WTC11 (cell line): ENCODE data around the gene IRF2. TPM values are rescaled to one million over a fixed set of nuclear protein-coding genes. Genes with fewer than 3 reads are reported as not detected.
"Not testable (repeated sequence)": the region's sequence is repeated elsewhere in the genome, so short reads cannot be mapped to it uniquely, and the experiment has no call there.

Experiments used
- ATAC-seq: fragments of 200-7000 bp; cut with Tn5 transposase; 2 replicates; pipeline ENCODE4 v1.10.0; 2021; ENCODE audit warnings: mild to moderate bottlenecking, moderate library complexity
- CTCF ChIA-PET: fragments of 300-600 bp; sonication (Branson Sonifier 250); formaldehyde crosslinking; loops from one replicate; lab custom pipeline; 2021; ENCODE audit warnings: antibody characterized with exemption; lab: Charles Lee
- POLR2A ChIA-PET: fragments of 350-600 bp; sonication (Branson Sonifier 250); formaldehyde crosslinking; loops from one replicate; lab custom pipeline; 2021; ENCODE audit warnings: antibody characterized with exemption; lab: Charles Lee
- DNase-seq: peaks from one replicate; pipeline ENCODE4 v3.0.0; 2021; ENCODE audit warnings: low spot score
- H3K27ac Mint-ChIP-seq: 2 replicates; pipeline ENCODE4 v1.8.0; 2021; ENCODE audit warnings: mixed read lengths
- H3K27me3 Mint-ChIP-seq: 2 replicates; pipeline ENCODE4 v1.8.0; 2021; ENCODE audit warnings: low read depth, mild to moderate bottlenecking, moderate library complexity, mixed read lengths
- H3K36me3 Mint-ChIP-seq: 2 replicates; pipeline ENCODE4 v1.8.0; 2021; ENCODE audit warnings: mixed read lengths
- H3K4me1 Mint-ChIP-seq: 2 replicates; pipeline ENCODE4 v1.8.0; 2022; ENCODE audit warnings: mixed read lengths
- H3K4me3 Mint-ChIP-seq: 2 replicates; pipeline ENCODE4 v1.8.0; 2021; ENCODE audit warnings: mild to moderate bottlenecking, moderate library complexity, mixed read lengths
- H3K9me3 Mint-ChIP-seq: 2 replicates; pipeline ENCODE4 v1.8.0; 2021; ENCODE audit warnings: mixed read lengths
- E2F4 ChIP-seq: sonication (generic); formaldehyde crosslinking; IDR thresholded peaks from 2 replicates; pipeline ENCODE4 v1.8.1; 2022; ENCODE audit warnings: low read depth, mild to moderate bottlenecking, moderate library complexity, missing genetic modification reagents, borderline replicate concordance
- E2F5 ChIP-seq: sonication (generic); formaldehyde crosslinking; IDR thresholded peaks from 2 replicates; pipeline ENCODE4 v1.8.1; 2022; ENCODE audit warnings: mild to moderate bottlenecking, moderate library complexity, missing genetic modification reagents
- ERG ChIP-seq: fragments of 250-450 bp; sonication (Bioruptor Pico); IDR thresholded peaks from 2 replicates; pipeline ENCODE4 v1.8.0; 2021; ENCODE audit warnings: mild to moderate bottlenecking
- ESRRA ChIP-seq: sonication (generic); formaldehyde crosslinking; IDR thresholded peaks from 2 replicates; pipeline ENCODE4 v1.8.1; 2022; ENCODE audit warnings: mild to moderate bottlenecking, missing genetic modification reagents, borderline replicate concordance
- FOXK1 ChIP-seq: sonication (generic); formaldehyde crosslinking; IDR thresholded peaks from 2 replicates; pipeline ENCODE4 v1.8.0; 2022; ENCODE audit warnings: mild to moderate bottlenecking, moderate library complexity, missing genetic modification reagents
- FOXP1 ChIP-seq: sonication (generic); formaldehyde crosslinking; IDR thresholded peaks from 2 replicates; pipeline ENCODE4 v1.8.0; 2022; ENCODE audit warnings: missing genetic modification reagents, mild to moderate bottlenecking, moderate library complexity, borderline replicate concordance
- IRF1 ChIP-seq: sonication (generic); formaldehyde crosslinking; IDR thresholded peaks from 2 replicates; pipeline ENCODE4 v1.8.0; 2023; ENCODE audit warnings: missing genetic modification reagents
- JAZF1 ChIP-seq: fragments of 250-450 bp; sonication (Bioruptor Pico); IDR thresholded peaks from 2 replicates; pipeline ENCODE4 v1.9.0; 2021; ENCODE audit warnings: moderate library complexity, mild to moderate bottlenecking, inconsistent platforms
- JUN ChIP-seq: sonication (generic); formaldehyde crosslinking; IDR thresholded peaks from 2 replicates; pipeline ENCODE4 v1.8.0; 2023; ENCODE audit warnings: mild to moderate bottlenecking, missing genetic modification reagents
- MXD4 ChIP-seq: fragments of 250-450 bp; sonication (Bioruptor Pico); IDR thresholded peaks from 2 replicates; pipeline ENCODE4 v1.8.0; 2021; ENCODE audit warnings: mild to moderate bottlenecking, moderate library complexity, borderline replicate concordance
- NFATC4 ChIP-seq: fragments of 250-450 bp; sonication (Bioruptor Pico); IDR thresholded peaks from 2 replicates; pipeline ENCODE4 v1.9.0; 2021; ENCODE audit warnings: mild to moderate bottlenecking
- NFE2L1 ChIP-seq: sonication (generic); formaldehyde crosslinking; IDR thresholded peaks from 2 replicates; pipeline ENCODE4 v1.8.1; 2023; ENCODE audit warnings: missing genetic modification reagents
- NR1H2 ChIP-seq: sonication (generic); formaldehyde crosslinking; IDR thresholded peaks from 2 replicates; pipeline ENCODE4 v1.9.0; 2021; ENCODE audit warnings: mild to moderate bottlenecking, moderate library complexity, missing genetic modification reagents
- NR3C1 ChIP-seq: sonication (generic); formaldehyde crosslinking; conservative IDR thresholded peaks from 2 replicates; pipeline ENCODE4 v1.8.1; 2023; ENCODE audit warnings: low read depth, mild to moderate bottlenecking, missing genetic modification reagents
- OVOL2 ChIP-seq: fragments of 250-450 bp; sonication (Bioruptor Pico); IDR thresholded peaks from 2 replicates; pipeline ENCODE4 v1.9.0; 2021; ENCODE audit warnings: mild to moderate bottlenecking, borderline replicate concordance
- RORB ChIP-seq: fragments of 250-450 bp; sonication (Bioruptor Pico); IDR thresholded peaks from 2 replicates; pipeline ENCODE4 v1.9.0; 2021; ENCODE audit warnings: mild to moderate bottlenecking
- TP53 ChIP-seq: sonication (generic); formaldehyde crosslinking; IDR thresholded peaks from 2 replicates; pipeline ENCODE4 v1.8.1; 2023; ENCODE audit warnings: mild to moderate bottlenecking, missing genetic modification reagents
- ZNF317 ChIP-seq: sonication (generic); formaldehyde crosslinking; IDR thresholded peaks from 2 replicates; pipeline ENCODE4 v1.8.1; 2023; ENCODE audit warnings: low read depth, mild to moderate bottlenecking, moderate library complexity, missing genetic modification reagents, borderline replicate concordance
- ZNF416 ChIP-seq: fragments of 250-450 bp; sonication (Bioruptor Pico); IDR thresholded peaks from 2 replicates; pipeline ENCODE4 v1.9.0; 2021; ENCODE audit warnings: mild to moderate bottlenecking, inconsistent platforms
- ZNF425 ChIP-seq: fragments of 250-450 bp; sonication (Bioruptor Pico); conservative IDR thresholded peaks from 2 replicates; pipeline ENCODE4 v1.9.0; 2021; ENCODE audit warnings: mild to moderate bottlenecking
- ZNF671 ChIP-seq: fragments of 250-450 bp; sonication (Bioruptor Pico); IDR thresholded peaks from 2 replicates; pipeline ENCODE4 v1.8.0; 2021; ENCODE audit warnings: mild to moderate bottlenecking
- total RNA-seq: library from RNA; stranded (reverse); gene quantifications from 3 replicates; pipeline ENCODE4 v1.2.3, GENCODE V29; 2021

Gene IRF2
- total RNA-seq, 1 experiment from 2014 or later, result 11.8 TPM

- TF ChIP-seq ESRRA (no peak), OVOL2 (no peak), NR1H2 (no peak)
- TF ChIP-seq, all 79 proteins: peak for 0
- Mint-ChIP-seq H3K4me1 (peaks cover 7% of the 10 kb centered on the region), H3K9me3 (peaks cover 27% of the 10 kb centered on the region), H3K4me3 (no peak overlapping the region), H3K36me3 (peaks cover 17% of the 10 kb centered on the region), H3K27ac (no peak overlapping the region), H3K27me3 (no peaks in the 10 kb centered on the region)
- ATAC-seq (no peak), DNase-seq (no peak)
- CTCF ChIA-PET, result no interaction called here
- POLR2A ChIA-PET, result no interaction called here
These were observed 97.4 kb downstream of the IRF2 start for GRCh38 chr4:184376923-184377322.

- POLR2A ChIA-PET, result no interaction called here
- Mint-ChIP-seq H3K36me3 (peaks cover 17% of the 10 kb centered on the region), H3K9me3 (peaks cover 27% of the 10 kb centered on the region), H3K27ac (no peak overlapping the region), H3K4me3 (no peak overlapping the region), H3K27me3 (no peaks in the 10 kb centered on the region), H3K4me1 (peaks cover 7% of the 10 kb centered on the region)
- TF ChIP-seq E2F5 (no peak), ZNF671 (CRISPR knock-in tag) (no peak), NFE2L1 (CRISPR knock-in tag) (no peak), E2F4 (no peak), OVOL2 (no peak), ZNF317 (CRISPR knock-in tag) (no peak), JAZF1 (no peak), FOXK1 (CRISPR knock-in tag) (no peak), ZNF416 (CRISPR knock-in tag) (no peak), NFATC4 (no peak), RORB (no peak), ZNF425 (CRISPR knock-in tag) (no peak), MXD4 (CRISPR knock-in tag) (no peak), ERG (no peak), NR3C1 (CRISPR knock-in tag) (no peak), IRF1 (no peak), TP53 (CRISPR knock-in tag) (no peak), JUN (CRISPR knock-in tag) (no peak), FOXP1 (CRISPR knock-in tag) (no peak)
- ATAC-seq (peak; percentile 57), DNase-seq (no peak)
- CTCF ChIA-PET, result no interaction called here
These were observed 98.1 kb downstream of the IRF2 start for GRCh38 chr4:184376126-184376838.

GRCh38 chr4:184375623-184376022, 98.7 kb downstream of the IRF2 start:
- Mint-ChIP-seq H3K9me3 (peaks cover 27% of the 10 kb centered on the region), H3K36me3 (peaks cover 17% of the 10 kb centered on the region)
- H3K4me3 Mint-ChIP-seq, ATAC-seq, CTCF ChIA-PET, DNase-seq, H3K27me3 Mint-ChIP-seq, H3K27ac Mint-ChIP-seq, H3K4me1 Mint-ChIP-seq: not testable (repeated sequence)
- POLR2A ChIA-PET, result interaction anchor here (0.5 kb wide), 1 partner anchor 20 kb away, joined by 5 read pairs; no protein-coding TSS in a partner anchor
